Urinary bladder (tissue), 4 donors: Measurements from ENCODE around the gene ME2. TPM values are rescaled to one million over a fixed set of nuclear protein-coding genes. Genes with fewer than 3 reads are reported as not detected.
"Not testable (repeated sequence)": the region's sequence is repeated elsewhere in the genome, so short reads cannot be mapped to it uniquely, and the experiment has no call there.

ENCODE experiments used
- DNase-seq: peaks from one replicate; pipeline ENCODE4 v3.0.0-alpha.2; 2015; ENCODE audit errors: extremely low spot score
- H3K27ac ChIP-seq: one replicate; pipeline ENCODE4 v1.5.1; 2013; ENCODE audit warnings: low read depth, mild to moderate bottlenecking, moderate library complexity
- H3K36me3 ChIP-seq: one replicate; pipeline ENCODE4 v1.6.1; 2013; ENCODE audit warnings: mild to moderate bottlenecking, moderate library complexity; ENCODE audit not compliant: insufficient read depth
- H3K4me1 ChIP-seq: one replicate; pipeline ENCODE4 v1.6.1; 2013; ENCODE audit warnings: mild to moderate bottlenecking, moderate library complexity; ENCODE audit not compliant: insufficient read depth
- H3K4me3 ChIP-seq: one replicate; pipeline ENCODE4 v1.5.1; 2013; ENCODE audit warnings: low read depth, low read length
- WGBS: extraction: QIAGEN DNeasy Blood & Tissue Kit; methylation state at CpG from one replicate; pipeline ENCODE4 v1.1.7; 2013; 5-methylcytosine and 5-hydroxymethylcytosine counted together
- polyA plus RNA-seq: library from polyadenylated mRNA; stranded (reverse); fragments of 200-250 nt; gene quantifications from one replicate; pipeline ENCODE4 v1.2.3, GENCODE V29; 2013
- total RNA-seq: library from RNA; depleted of rRNA; stranded (reverse); fragments of >200 nt; gene quantifications from one replicate; pipeline ENCODE4 v1.2.3, GENCODE V29; 2014
- donor health status: healthy with polysubstance abuse.
- donor health status: healthy.

The ME2 gene
- total RNA-seq: 66.0 TPM
- polyA plus RNA-seq: 30.9 TPM

GRCh38 chr18:50878345-50879301, at the start of gene ME2:
Gene ME2, plus strand, starts transcription at chr18:50879118. Its CDS starts 16,703 bp downstream, at chr18:50895821.
- H3K4me3 ChIP-seq: peak within 1 kb of the TSS; percentile 81
- peak; percentile 66 for DNase-seq
- no peaks in the 10 kb centered on the region for H3K36me3 ChIP-seq
- WGBS: under 1% methylated on average over 78 of the region's 78 CpGs
- no peaks in the 10 kb centered on the region for H3K4me1 ChIP-seq
- peak within 1 kb of the TSS; percentile 97 for H3K27ac ChIP-seq

GRCh38 chr18:50829644-50830043, 49.3 kb upstream of the ME2 start:
- H3K27ac ChIP-seq: no peak overlapping the region
- H3K36me3 ChIP-seq: no peaks in the 10 kb centered on the region
- H3K4me3 ChIP-seq: no peak overlapping the region
- no peaks in the 10 kb centered on the region for H3K4me1 ChIP-seq
- WGBS: 53% methylated on average over 5 of the region's 5 CpGs
- DNase-seq: no peak

- H3K27ac ChIP-seq: no peak overlapping the region
- no peaks in the 10 kb centered on the region for H3K4me1 ChIP-seq
- WGBS: 92% methylated on average over 5 of the region's 5 CpGs
- no peak overlapping the region for H3K4me3 ChIP-seq
- no peaks in the 10 kb centered on the region for H3K36me3 ChIP-seq
- DNase-seq: no peak
Observed at GRCh38 chr18:50830544-50830943, 48.4 kb upstream of the ME2 start.

GRCh38 chr18:50832754-50833153, 46.2 kb upstream of the ME2 start:
- no peak overlapping the region for H3K4me3 ChIP-seq
- WGBS: 94% methylated on average over 2 of the region's 2 CpGs
- H3K27ac ChIP-seq: no peak overlapping the region
- H3K36me3 ChIP-seq: no peaks in the 10 kb centered on the region
- H3K4me1 ChIP-seq: no peaks in the 10 kb centered on the region
- no peak for DNase-seq

- not testable (repeated sequence) for H3K4me3 ChIP-seq, DNase-seq, H3K4me1 ChIP-seq, H3K27ac ChIP-seq, H3K36me3 ChIP-seq
- WGBS: 90% methylated on average over 7 of the region's 7 CpGs
Observed at GRCh38 chr18:50833496-50833895, 45.4 kb upstream of the ME2 start.

- Histone ChIP-seq H3K4me3 (no peak overlapping the region), H3K27ac (no peak overlapping the region), H3K36me3 (no peaks in the 10 kb centered on the region), H3K4me1 (no peaks in the 10 kb centered on the region)
- WGBS: 65% methylated on average over 2 of the region's 2 CpGs
- no peak for DNase-seq
Observed at GRCh38 chr18:50836521-50836957, 42.4 kb upstream of the ME2 start.

- H3K4me1 ChIP-seq: no peaks in the 10 kb centered on the region
- WGBS: 91% methylated on average over 2 of the region's 2 CpGs
- H3K36me3 ChIP-seq: no peaks in the 10 kb centered on the region
- no peak overlapping the region for H3K27ac ChIP-seq
- H3K4me3 ChIP-seq: no peak overlapping the region
- DNase-seq: no peak
Observed at GRCh38 chr18:50839341-50839740, 39.6 kb upstream of the ME2 start.

- WGBS: 65% methylated on average over 3 of the region's 3 CpGs
- DNase-seq: no peak
- H3K36me3 ChIP-seq: no peaks in the 10 kb centered on the region
Observed at GRCh38 chr18:50839996-50840395, 38.9 kb upstream of the ME2 start.

GRCh38 chr18:50842846-50843245, 36.1 kb upstream of the ME2 start:
- no peaks in the 10 kb centered on the region for H3K4me1 ChIP-seq
- no peak overlapping the region for H3K4me3 ChIP-seq
- DNase-seq: no peak
- no peak overlapping the region for H3K27ac ChIP-seq
- WGBS: 41% methylated on average over 1 of the region's 1 CpG
- H3K36me3 ChIP-seq: no peaks in the 10 kb centered on the region

More at GRCh38 chr18:50839996-50840395, 38.9 kb upstream of the ME2 start:
- Histone ChIP-seq H3K27ac (no peak overlapping the region), H3K4me3 (no peak overlapping the region), H3K4me1 (no peaks in the 10 kb centered on the region)

GRCh38 chr18:50844554-50844953, 34.4 kb upstream of the ME2 start:
- WGBS: 75% methylated on average over 6 of the region's 6 CpGs
- DNase-seq: no peak
- H3K36me3 ChIP-seq: no peaks in the 10 kb centered on the region
- no peak overlapping the region for H3K27ac ChIP-seq
- H3K4me3 ChIP-seq: no peak overlapping the region
- H3K4me1 ChIP-seq: no peaks in the 10 kb centered on the region

- no peaks in the 10 kb centered on the region for H3K36me3 ChIP-seq
- DNase-seq: no peak
- no peak overlapping the region for H3K4me3 ChIP-seq
- no peak overlapping the region for H3K27ac ChIP-seq
- no peaks in the 10 kb centered on the region for H3K4me1 ChIP-seq
- 79% methylated on average over 3 of the region's 3 CpGs for WGBS
Observed at GRCh38 chr18:50844960-50845359, 34.0 kb upstream of the ME2 start.

- WGBS: 80% methylated on average over 4 of the region's 4 CpGs
Observed at GRCh38 chr18:50847192-50847591, 31.7 kb upstream of the ME2 start.

GRCh38 chr18:50848061-50848551, 30.8 kb upstream of the ME2 start:
- Histone ChIP-seq H3K36me3 (no peaks in the 10 kb centered on the region), H3K27ac (no peak overlapping the region), H3K4me3 (no peak overlapping the region), H3K4me1 (no peaks in the 10 kb centered on the region)
- no peak for DNase-seq
- 73% methylated on average over 7 of the region's 7 CpGs for WGBS

More at GRCh38 chr18:50847192-50847591, 31.7 kb upstream of the ME2 start:
- no peaks in the 10 kb centered on the region for H3K4me1 ChIP-seq
- no peak for DNase-seq
- no peaks in the 10 kb centered on the region for H3K36me3 ChIP-seq
- no peak overlapping the region for H3K4me3 ChIP-seq
- H3K27ac ChIP-seq: no peak overlapping the region

- no peak for DNase-seq
- Histone ChIP-seq H3K4me3 (no peak overlapping the region), H3K4me1 (no peaks in the 10 kb centered on the region), H3K36me3 (no peaks in the 10 kb centered on the region), H3K27ac (no peak overlapping the region)
- whole genome bisulfite sequencing: 93% methylated on average over 1 of the region's 1 CpG
Observed at GRCh38 chr18:50848991-50849390, 29.9 kb upstream of the ME2 start.
